ENCODE data around the gene PALM.

- no peak for TF ChIP-seq NFRKB (IDR thresholded peaks at IDR 0.05)
- TF ChIP-seq L3MBTL2 (conservative IDR thresholded peaks at IDR 0.05): no peak
- TF ChIP-seq SP1 (IDR thresholded peaks at IDR 0.05): no peak
These were observed 38.2 kb downstream of the PALM start for GRCh38 chr19:746956-747355.
